Testis (tissue), 3 donors: ENCODE results near the gene SPTA1. TPM values are rescaled to one million over a fixed set of nuclear protein-coding genes. Genes with fewer than 3 reads are reported as not detected.
"Not testable (repeated sequence)": the region's sequence is repeated elsewhere in the genome, so short reads cannot be mapped to it uniquely, and the experiment has no call there.

ENCODE experiments used
- DNase-seq: peaks from one replicate; pipeline ENCODE4 v3.0.0-alpha.2; 2019
- H3K27ac ChIP-seq, 2 donors: fragments of 200-600 bp; sonication (generic); one replicate each; pipeline ENCODE4 v1.5.1; 2019
- H3K27me3 ChIP-seq: fragments of 200-600 bp; sonication (generic); one replicate; pipeline ENCODE4 v1.5.1; 2019
- H3K36me3 ChIP-seq: fragments of 200-600 bp; sonication (generic); one replicate; pipeline ENCODE4 v1.5.1; 2017; ENCODE audit warnings: low read depth; ENCODE audit errors: missing control alignments
- H3K4me1 ChIP-seq: fragments of 200-600 bp; sonication (generic); one replicate; pipeline ENCODE4 v1.5.1; 2019
- H3K4me3 ChIP-seq, 2 donors: fragments of 200-600 bp; sonication (generic); one replicate each; pipeline ENCODE4 v1.5.1; 2017 to 2019
- H3K9me3 ChIP-seq: fragments of 200-600 bp; sonication (generic); one replicate; pipeline ENCODE4 v1.5.1; 2017
- CTCF ChIP-seq, 3 experiments: fragments of 450-650 bp in 2 of 3; fragments of 200-600 bp in 1 of 3; sonication (generic) in 1 of 3; IDR thresholded peaks; one replicate each; pipeline ENCODE4 v1.5.1; 2016 to 2019; ENCODE audit warnings: antibody characterized with exemption in 3 of 3, mild to moderate bottlenecking in 2 of 3, moderate library complexity in 1 of 3
- POLR2A ChIP-seq: fragments of 450-650 bp; IDR thresholded peaks from one replicate; pipeline ENCODE4 v1.6.1; 2017; ENCODE audit warnings: antibody characterized with exemption, mild to moderate bottlenecking, moderate library complexity
- WGBS, 2 donors: methylation state at CpG; one replicate each; pipeline ENCODE4 v1.1.5; 2018; 5-methylcytosine and 5-hydroxymethylcytosine counted together
- intact Hi-C: fragments of 100-400 bp; cut with DNase I; formaldehyde crosslinking; loops from one replicate; pipeline ENCODE4 v1.15.1; 2023; ENCODE audit warnings: low total_unique reads
- polyA plus RNA-seq: library from polyadenylated mRNA; stranded (reverse); fragments of 350-450 nt; fragmentation: Illumina TruSeq; extraction: RNeasy Lipid Tissue Mini Kit (QIAGEN cat#74804); gene quantifications from one replicate; pipeline ENCODE4 v1.2.3, GENCODE V29; 2014; ENCODE audit warnings: low read depth, low replicate concordance; ENCODE audit not compliant: insufficient read depth
- total RNA-seq, 2 donors: library from RNA; depleted of rRNA; stranded (reverse); fragments of >200 nt; gene quantifications; one replicate each; pipeline ENCODE4 v1.2.3, GENCODE V29; 2016

The SPTA1 gene
- total and polyA plus RNA-seq, 3 donors from 2014 or later, result 3.4 to 6.8 (median 4.2) TPM

- Histone ChIP-seq H3K27ac (no peak within 1 kb of the TSS), H3K4me1 (no peaks in the 10 kb centered on the region), H3K9me3 (no peaks in the 10 kb centered on the region), H3K4me3 (no peak within 1 kb of the TSS), H3K27me3 (no peaks in the 10 kb centered on the region), H3K36me3 (no peaks in the 10 kb centered on the region)
- 82 to 88% methylated on average over 4 of the region's 4 CpGs for WGBS, 2 donors
- intact Hi-C loops, result no loop called here
- no peak for TF ChIP-seq CTCF (IDR thresholded peaks at IDR 0.05)
- no peak for TF ChIP-seq POLR2A
- DNase-seq, result no peak
Observed at GRCh38 chr1:158700552-158700951, 14.0 kb upstream of the SPTA1 start, which contains the start of gene OR6K2. OR6K2 (minus strand) TSS chr1:158700652; CDS start chr1:158700652, 0 bp downstream.

- 86 to 91% methylated on average over 2 of the region's 2 CpGs for WGBS, 2 donors
- DNase-seq, result no peak
Observed at GRCh38 chr1:158694596-158694995, 8.1 kb upstream of the SPTA1 start.

GRCh38 chr1:158692356-158692755 lies 5.8 kb upstream of the SPTA1 start:
- TF ChIP-seq POLR2A, result no peak
- TF ChIP-seq CTCF (IDR thresholded peaks at IDR 0.05), result no peak
- Histone ChIP-seq H3K36me3 (no peaks in the 10 kb centered on the region), H3K4me1 (no peaks in the 10 kb centered on the region), H3K27me3 (no peaks in the 10 kb centered on the region), H3K27ac (no peak overlapping the region), H3K4me3 (no peak overlapping the region), H3K9me3 (no peaks in the 10 kb centered on the region)
- intact Hi-C loops, result no loop called here
- DNase-seq, result no peak

More at GRCh38 chr1:158694596-158694995, 8.1 kb upstream of the SPTA1 start:
- H3K4me1 ChIP-seq, result no peaks in the 10 kb centered on the region
- TF ChIP-seq POLR2A, result no peak
- TF ChIP-seq CTCF (IDR thresholded peaks at IDR 0.05), result no peak
- no peak overlapping the region for H3K4me3 ChIP-seq
- intact Hi-C loops, result no loop called here
- no peaks in the 10 kb centered on the region for H3K36me3 ChIP-seq
- no peaks in the 10 kb centered on the region for H3K9me3 ChIP-seq
- H3K27me3 ChIP-seq, result no peaks in the 10 kb centered on the region
- no peak overlapping the region for H3K27ac ChIP-seq

- Histone ChIP-seq H3K4me3 (no peak overlapping the region), H3K9me3 (no peaks in the 10 kb centered on the region), H3K27me3 (no peaks in the 10 kb centered on the region), H3K27ac (no peak overlapping the region), H3K4me1 (no peaks in the 10 kb centered on the region), H3K36me3 (no peaks in the 10 kb centered on the region)
- DNase-seq, result no peak
- TF ChIP-seq CTCF (IDR thresholded peaks at IDR 0.05) (no peak), POLR2A (no peak)
- intact Hi-C loops, result no loop called here
Observed at GRCh38 chr1:158691907-158692306, 5.4 kb upstream of the SPTA1 start.

GRCh38 chr1:158691149-158691548 lies 4.6 kb upstream of the SPTA1 start:
- WGBS, 2 donors, result 74 to 87% methylated on average over 1 of the region's 1 CpG
- H3K27ac ChIP-seq, DNase-seq, H3K4me3 ChIP-seq, H3K27me3 ChIP-seq, H3K4me1 ChIP-seq, H3K9me3 ChIP-seq, H3K36me3 ChIP-seq, intact Hi-C loops: not testable (repeated sequence)
